Thoracic aorta (tissue), 2 donors: ENCODE results near the gene ZG16B. TPM values are rescaled to one million over a fixed set of nuclear protein-coding genes. Genes with fewer than 3 reads are reported as not detected.

ENCODE experiments used
- ATAC-seq: fragments of 150-250 bp; one replicate; pipeline ENCODE4 v1.8.0; 2017; ENCODE audit warnings: low read depth; ENCODE audit not compliant: insufficient number of reproducible peaks, low FRiP score
- DNase-seq: peaks from one replicate; pipeline ENCODE4 v3.0.0-alpha.2; 2020; ENCODE audit warnings: low spot score
- H3K27ac ChIP-seq, 2 donors: fragments of 200-600 bp; sonication (generic); 1 replicate in 1 of 2; 2 replicates in 1 of 2; pipeline ENCODE4 v1.5.1; 2016; ENCODE audit warnings: mild to moderate bottlenecking in 2 of 2, moderate library complexity in 2 of 2
- H3K27me3 ChIP-seq: fragments of 200-600 bp; sonication (generic); replicated peaks from 2 replicates; pipeline ENCODE4 v1.6.0; 2016; ENCODE audit warnings: mild to moderate bottlenecking; ENCODE audit not compliant: insufficient read depth
- H3K36me3 ChIP-seq: fragments of 200-600 bp; sonication (generic); one replicate; pipeline ENCODE4 v1.5.1; 2016
- H3K4me1 ChIP-seq, 2 donors: fragments of 200-600 bp; sonication (generic); 1 replicate in 1 of 2; 2 replicates in 1 of 2; pipeline versions ENCODE4 v1.5.1 to v1.6.0; 2016; ENCODE audit warnings: low read depth in 2 of 2, mild to moderate bottlenecking in 1 of 2; ENCODE audit not compliant: control insufficient read depth in 1 of 2
- H3K4me3 ChIP-seq: fragments of 200-600 bp; sonication (generic); 2 replicates; pipeline ENCODE4 v1.5.1; 2016; ENCODE audit warnings: mild to moderate bottlenecking
- H3K9me3 ChIP-seq: fragments of 200-600 bp; sonication (generic); 2 replicates; pipeline ENCODE4 v1.5.1; 2016
- CTCF ChIP-seq: fragments of 200-600 bp; sonication (generic); IDR thresholded peaks from one replicate; pipeline ENCODE4 v1.5.1; 2019; ENCODE audit warnings: antibody characterized with exemption
- total RNA-seq, 2 donors: library from RNA; depleted of rRNA; stranded (reverse); fragments of >200 nt; gene quantifications; one replicate each; pipeline versions ENCODE4 v1.1.0 to v1.2.3, GENCODE V29; 2016

ZG16B gene
- total RNA-seq, 2 donors from 2014 or later, result not detected

- ATAC-seq (no peak), DNase-seq (no peak)
- Histone ChIP-seq H3K4me3 (no peak overlapping the region), H3K27ac (no peak overlapping the region), H3K27me3 (no peaks in the 10 kb centered on the region), H3K36me3 (no peaks in the 10 kb centered on the region), H3K9me3 (no peaks in the 10 kb centered on the region), H3K4me1 (no peaks in the 10 kb centered on the region)
- TF ChIP-seq CTCF, result no peak
Observed at GRCh38 chr16:2821487-2822157, 8.5 kb upstream of the ZG16B start.

- ATAC-seq, result no peak
- TF ChIP-seq CTCF, result no peak
- no peaks in the 10 kb centered on the region for H3K27me3 ChIP-seq
- DNase-seq, result no peak
- no peaks in the 10 kb centered on the region for H3K9me3 ChIP-seq
- no peak overlapping the region for H3K4me3 ChIP-seq
- H3K27ac ChIP-seq, result no peak overlapping the region
- no peaks in the 10 kb centered on the region for H3K4me1 ChIP-seq
- H3K36me3 ChIP-seq, result no peaks in the 10 kb centered on the region
Observed at GRCh38 chr16:2822158-2822495, 8.0 kb upstream of the ZG16B start.

- Histone ChIP-seq H3K36me3 (no peaks in the 10 kb centered on the region), H3K4me3 (no peak overlapping the region), H3K27ac (no peak overlapping the region), H3K4me1 (no peaks in the 10 kb centered on the region), H3K9me3 (no peaks in the 10 kb centered on the region), H3K27me3 (no peaks in the 10 kb centered on the region)
- no peak for TF ChIP-seq CTCF
- no peak for ATAC-seq
- no peak for DNase-seq
Observed at GRCh38 chr16:2822496-2822895, 7.6 kb upstream of the ZG16B start.

GRCh38 chr16:2824626-2825025 is 5.5 kb upstream of the ZG16B start:
- ATAC-seq (no peak), DNase-seq (no peak)
- H3K36me3 ChIP-seq, result no peaks in the 10 kb centered on the region
- no peak for TF ChIP-seq CTCF
- H3K27ac ChIP-seq, result no peak overlapping the region
- H3K27me3 ChIP-seq, result no peaks in the 10 kb centered on the region
- no peak overlapping the region for H3K4me3 ChIP-seq
- no peaks in the 10 kb centered on the region for H3K9me3 ChIP-seq
- no peaks in the 10 kb centered on the region for H3K4me1 ChIP-seq

GRCh38 chr16:2825049-2825742 is 4.9 kb upstream of the ZG16B start:
- Histone ChIP-seq H3K4me3 (no peak overlapping the region), H3K36me3 (no peaks in the 10 kb centered on the region), H3K9me3 (no peaks in the 10 kb centered on the region), H3K27me3 (no peaks in the 10 kb centered on the region), H3K4me1 (no peaks in the 10 kb centered on the region), H3K27ac (no peak overlapping the region)
- no peak for TF ChIP-seq CTCF
- ATAC-seq, result no peak
- no peak for DNase-seq
